GM21786 (cell line): ENCODE results near the gene STPG2.
"Not testable (repeated sequence)": the region's sequence is repeated elsewhere in the genome, so short reads cannot be mapped to it uniquely, and the experiment has no call there.

ENCODE experiments used
- ATAC-seq: cut with Tn5 transposase; IDR thresholded peaks from one replicate; pipeline ENCODE4 v1.9.1; 2021; ENCODE audit not compliant: unreplicated experiment

STPG2 gene

GRCh38 chr4:97952763-97953162 is 190.5 kb downstream of the STPG2 start:
- ATAC-seq = no peak

- ATAC-seq = no peak
Observed at GRCh38 chr4:97950836-97951235, 192.4 kb downstream of the STPG2 start.

GRCh38 chr4:97942951-97943350 is 200.3 kb downstream of the STPG2 start:
- ATAC-seq = no peak

- ATAC-seq = no peak
Observed at GRCh38 chr4:97942137-97942536, 201.1 kb downstream of the STPG2 start.

- no peak for ATAC-seq
Observed at GRCh38 chr4:97938141-97938540, 205.1 kb downstream of the STPG2 start.

- no peak for ATAC-seq
Observed at GRCh38 chr4:97924341-97924958, 218.8 kb downstream of the STPG2 start.

GRCh38 chr4:97923096-97923495 is 220.2 kb downstream of the STPG2 start:
- no peak for ATAC-seq

GRCh38 chr4:97917115-97917514 is 226.2 kb downstream of the STPG2 start:
- no peak for ATAC-seq

GRCh38 chr4:97912156-97912555 is 231.1 kb downstream of the STPG2 start:
- ATAC-seq = no peak

GRCh38 chr4:97911236-97911906 is 231.9 kb downstream of the STPG2 start:
- ATAC-seq = no peak

GRCh38 chr4:97910005-97910404 is 233.3 kb downstream of the STPG2 start:
- ATAC-seq = no peak

- ATAC-seq = not testable (repeated sequence)
Observed at GRCh38 chr4:97903436-97904189, 239.7 kb downstream of the STPG2 start.

- ATAC-seq = no peak
Observed at GRCh38 chr4:97900229-97900628, 243.0 kb downstream of the STPG2 start.

- ATAC-seq = no peak
Observed at GRCh38 chr4:97892592-97893266, 250.5 kb downstream of the STPG2 start.

- ATAC-seq = no peak
Observed at GRCh38 chr4:97879942-97880341, 263.3 kb downstream of the STPG2 start.

GRCh38 chr4:97868097-97868496 is 275.2 kb downstream of the STPG2 start:
- ATAC-seq = no peak

GRCh38 chr4:97867557-97868091 is 275.7 kb downstream of the STPG2 start:
- no peak for ATAC-seq

GRCh38 chr4:97866821-97867556 is 276.3 kb downstream of the STPG2 start:
- no peak for ATAC-seq

- no peak for ATAC-seq
Observed at GRCh38 chr4:97851115-97851514, 292.2 kb downstream of the STPG2 start.

GRCh38 chr4:97845758-97846157 is 297.5 kb downstream of the STPG2 start:
- no peak for ATAC-seq

GRCh38 chr4:97841512-97841911 is 301.8 kb downstream of the STPG2 start:
- no peak for ATAC-seq
